Measurements from ENCODE around the gene KIAA0825. TPM values are rescaled to one million over a fixed set of nuclear protein-coding genes. Genes with fewer than 3 reads are reported as not detected.

The KIAA0825 gene
- total RNA-seq, 2 experiments from 2014 or later = 0.19 to 0.32 TPM

DNA sequence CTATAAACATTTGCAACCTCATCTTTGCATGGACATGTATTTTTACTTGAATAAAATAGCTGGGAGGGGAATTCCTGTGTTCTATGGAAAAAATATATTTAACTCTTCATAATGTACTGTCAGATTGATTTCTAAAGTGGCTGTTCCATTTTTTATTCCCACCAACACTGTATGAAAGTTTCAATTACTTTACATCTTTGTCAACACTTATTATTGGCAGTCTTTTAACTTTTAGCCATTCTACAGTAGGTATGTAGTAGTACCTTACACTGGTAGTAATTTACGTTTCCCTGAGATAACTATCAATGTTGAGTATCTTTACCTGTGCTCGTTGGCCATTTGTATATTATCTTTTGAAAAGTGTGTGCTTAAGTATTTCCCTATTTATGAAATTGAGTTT lies 429.7 kb downstream of the KIAA0825 start:
- Histone ChIP-seq H3K4me1 (ENCODE audit: insufficient read depth, low read length, poor library complexity, severe bottlenecking) (no peaks in the 10 kb centered on the region), H3K4me3 (ENCODE audit: low read depth, low read length, poor library complexity, severe bottlenecking) (no peak overlapping the region), H2AFZ (ENCODE audit: low read length) (no peak overlapping the region), H3K4me2 (ENCODE audit: low read length) (no peak overlapping the region), H3K27ac (ENCODE audit: low read depth, low read length, poor library complexity, severe bottlenecking) (no peak overlapping the region), H3K9me3 (ENCODE audit: low read length) (no peaks in the 10 kb centered on the region), H3K79me2 (ENCODE audit: insufficient read depth, low read depth, low read length) (no peaks in the 10 kb centered on the region), H4K20me1 (ENCODE audit: insufficient read depth, low read length) (no peaks in the 10 kb centered on the region), H3K36me3 (ENCODE audit: insufficient read depth, low read length) (no peaks in the 10 kb centered on the region), H3K9me2 (ENCODE audit: insufficient read depth, low read length) (no peaks in the 10 kb centered on the region)
- TF ChIP-seq, protein P1, sequence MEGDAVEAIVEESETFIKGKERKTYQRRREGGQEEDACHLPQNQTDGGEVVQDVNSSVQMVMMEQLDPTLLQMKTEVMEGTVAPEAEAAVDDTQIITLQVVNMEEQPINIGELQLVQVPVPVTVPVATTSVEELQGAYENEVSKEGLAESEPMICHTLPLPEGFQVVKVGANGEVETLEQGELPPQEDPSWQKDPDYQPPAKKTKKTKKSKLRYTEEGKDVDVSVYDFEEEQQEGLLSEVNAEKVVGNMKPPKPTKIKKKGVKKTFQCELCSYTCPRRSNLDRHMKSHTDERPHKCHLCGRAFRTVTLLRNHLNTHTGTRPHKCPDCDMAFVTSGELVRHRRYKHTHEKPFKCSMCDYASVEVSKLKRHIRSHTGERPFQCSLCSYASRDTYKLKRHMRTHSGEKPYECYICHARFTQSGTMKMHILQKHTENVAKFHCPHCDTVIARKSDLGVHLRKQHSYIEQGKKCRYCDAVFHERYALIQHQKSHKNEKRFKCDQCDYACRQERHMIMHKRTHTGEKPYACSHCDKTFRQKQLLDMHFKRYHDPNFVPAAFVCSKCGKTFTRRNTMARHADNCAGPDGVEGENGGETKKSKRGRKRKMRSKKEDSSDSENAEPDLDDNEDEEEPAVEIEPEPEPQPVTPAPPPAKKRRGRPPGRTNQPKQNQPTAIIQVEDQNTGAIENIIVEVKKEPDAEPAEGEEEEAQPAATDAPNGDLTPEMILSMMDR (conservative IDR thresholded peaks at IDR 0.05; ENCODE audit: low read length) = no peak
- no peak for TF ChIP-seq EZH2phosphoT487 (IDR thresholded peaks at IDR 0.05; ENCODE audit: borderline replicate concordance, low read depth, low read length)
- no TSS peak for BruUV-seq (replicated peaks)
- CTCF ChIA-PET (ENCODE audit: unreplicated experiment) = no interaction called here
- POLR2A ChIA-PET = no interaction called here
- intact Hi-C loops (cut with micrococcal nuclease; ENCODE audit: unreplicated experiment) = no loop called here
- DNase-seq (ENCODE audit: low spot score) = no peak

DNA sequence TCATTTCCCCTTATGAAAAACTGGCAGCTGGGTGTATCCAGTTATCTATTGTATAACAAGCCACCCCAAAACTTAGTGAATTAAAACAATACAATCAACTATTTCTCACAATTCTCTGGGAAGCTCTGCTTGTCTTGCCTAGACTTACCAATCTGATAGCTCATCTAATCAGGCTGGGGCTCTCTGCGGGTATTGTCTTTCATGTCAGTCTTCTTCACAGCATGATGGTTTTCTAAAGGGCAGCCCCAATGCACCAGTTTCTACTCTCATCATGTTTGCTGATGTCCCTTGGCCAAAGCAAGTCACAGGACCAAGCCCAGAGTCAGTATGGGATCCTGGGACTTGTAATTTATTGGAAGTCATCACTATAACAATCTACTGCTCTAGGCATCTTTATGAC lies 433.5 kb downstream of the KIAA0825 start:
- no peaks in the 10 kb centered on the region for H3K9me3 ChIP-seq (ENCODE audit: low read length)
- intact Hi-C loops (cut with micrococcal nuclease; ENCODE audit: unreplicated experiment) = no loop called here
- no peaks in the 10 kb centered on the region for H4K20me1 ChIP-seq (ENCODE audit: insufficient read depth, low read length)
- DNase-seq (ENCODE audit: low spot score) = no peak
- no peaks in the 10 kb centered on the region for H3K9me2 ChIP-seq (ENCODE audit: insufficient read depth, low read length)
- TF ChIP-seq, protein P1 (conservative IDR thresholded peaks at IDR 0.05; ENCODE audit: low read length) = no peak
- no peak for TF ChIP-seq EZH2phosphoT487 (IDR thresholded peaks at IDR 0.05; ENCODE audit: borderline replicate concordance, low read depth, low read length)
- no peaks in the 10 kb centered on the region for H3K36me3 ChIP-seq (ENCODE audit: insufficient read depth, low read length)
- ChIA-PET CTCF (ENCODE audit: unreplicated experiment) (no interaction called here), POLR2A (no interaction called here)
- no peak overlapping the region for H3K4me2 ChIP-seq (ENCODE audit: low read length)
- no peaks in the 10 kb centered on the region for H3K4me1 ChIP-seq (ENCODE audit: insufficient read depth, low read length, poor library complexity, severe bottlenecking)
- no peaks in the 10 kb centered on the region for H3K79me2 ChIP-seq (ENCODE audit: insufficient read depth, low read depth, low read length)
- H3K4me3 ChIP-seq (ENCODE audit: low read depth, low read length, poor library complexity, severe bottlenecking) = no peak overlapping the region
- BruUV-seq (replicated peaks) = no TSS peak
- no peak overlapping the region for H3K27ac ChIP-seq (ENCODE audit: low read depth, low read length, poor library complexity, severe bottlenecking)
- no peak overlapping the region for H2AFZ ChIP-seq (ENCODE audit: low read length)

- Histone ChIP-seq H3K4me2 (ENCODE audit: low read length) (no peak overlapping the region), H3K79me2 (ENCODE audit: insufficient read depth, low read depth, low read length) (no peaks in the 10 kb centered on the region), H2AFZ (ENCODE audit: low read length) (no peak overlapping the region), H3K9me2 (ENCODE audit: insufficient read depth, low read length) (no peaks in the 10 kb centered on the region), H3K4me1 (ENCODE audit: insufficient read depth, low read length, poor library complexity, severe bottlenecking) (no peaks in the 10 kb centered on the region), H4K20me1 (ENCODE audit: insufficient read depth, low read length) (no peaks in the 10 kb centered on the region), H3K4me3 (ENCODE audit: low read depth, low read length, poor library complexity, severe bottlenecking) (no peak overlapping the region), H3K36me3 (ENCODE audit: insufficient read depth, low read length) (no peaks in the 10 kb centered on the region), H3K27ac (ENCODE audit: low read depth, low read length, poor library complexity, severe bottlenecking) (no peak overlapping the region), H3K9me3 (ENCODE audit: low read length) (no peaks in the 10 kb centered on the region)
- intact Hi-C loops (cut with micrococcal nuclease; ENCODE audit: unreplicated experiment) = no loop called here
- ChIA-PET POLR2A (interaction anchor here (0.9 to 1.3 kb wide), 3 partner anchors 9 to 17 kb away, joined by 3 to 4 read pairs (median 3); no protein-coding TSS in a partner anchor), CTCF (ENCODE audit: unreplicated experiment) (no interaction called here)
- BruUV-seq (replicated peaks) = no TSS peak
- TF ChIP-seq, protein P1 (conservative IDR thresholded peaks at IDR 0.05; ENCODE audit: low read length) = peak; percentile 26; the same call in 1 of the 2 replicates
- no peak for TF ChIP-seq EZH2phosphoT487 (IDR thresholded peaks at IDR 0.05; ENCODE audit: borderline replicate concordance, low read depth, low read length)
- peak; percentile 6 for DNase-seq (ENCODE audit: low spot score)
Observed at GRCh38 chr5:94181895-94182294, 436.5 kb downstream of the KIAA0825 start.
